ENCODE results near the gene MEIS1. TPM values are rescaled to one million over a fixed set of nuclear protein-coding genes. Genes with fewer than 3 reads are reported as not detected.

Gene MEIS1
- total and polyA plus RNA-seq, 2 donors (not counting 1 experiment from before 2014, with no cell fraction given) = 48.3 to 139 TPM

DNA sequence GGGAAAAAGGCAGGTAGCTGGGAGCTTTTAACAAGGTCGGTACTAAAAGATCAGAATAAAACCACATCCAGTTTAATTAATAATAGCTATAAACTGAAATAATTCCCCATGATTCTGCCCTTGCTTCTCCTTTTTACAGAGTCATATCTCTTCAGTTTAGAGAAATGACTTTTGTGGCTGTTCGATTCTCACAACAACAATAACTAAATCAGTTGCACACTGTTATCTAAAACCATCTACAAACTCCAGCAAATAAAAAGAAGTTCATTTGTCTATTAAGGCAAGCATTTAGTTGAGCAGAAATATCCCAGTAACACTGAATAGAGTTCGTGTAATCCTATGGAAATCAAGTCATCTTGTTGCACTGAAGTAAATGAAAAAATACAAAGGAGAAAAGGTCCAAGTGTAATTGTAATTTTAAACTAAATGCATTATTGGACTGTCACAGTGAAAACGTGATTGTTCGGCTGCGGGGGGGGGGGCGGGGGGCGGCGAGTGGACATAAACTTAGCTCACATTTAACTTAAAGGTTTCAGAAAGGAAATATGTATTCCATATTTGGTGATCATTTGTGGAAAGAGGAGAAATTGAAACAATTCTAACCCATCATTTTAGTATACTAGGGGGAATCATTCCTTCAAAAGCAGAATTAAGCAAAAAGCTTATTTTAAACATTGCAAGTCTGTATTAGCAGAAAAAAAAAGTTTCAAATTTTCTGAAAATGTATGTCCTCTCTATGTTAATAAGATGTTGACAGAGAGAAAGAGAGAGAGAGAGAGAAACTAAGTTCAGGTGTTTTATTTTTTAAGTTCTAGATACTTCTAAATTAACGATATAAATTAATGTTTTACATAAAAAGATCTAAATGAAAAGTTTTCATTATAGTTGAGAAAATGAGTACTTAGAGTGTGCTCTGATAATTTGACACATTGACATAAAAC, 144.5 kb downstream of the MEIS1 start:
- no peaks in the 10 kb centered on the region for H4K20me1 ChIP-seq (ENCODE audit: control insufficient read depth, extremely low read depth, insufficient read depth, low read length)
- H3K36me3 ChIP-seq (ENCODE audit: control insufficient read depth, insufficient read depth, low read length) = no peaks in the 10 kb centered on the region
- no peak overlapping the region for H2AFZ ChIP-seq (ENCODE audit: low read length)
- no peak for TF ChIP-seq EZH2 (IDR thresholded peaks at IDR 0.05; ENCODE audit: low read length, missing control alignments)
- no peaks in the 10 kb centered on the region for H3K27me3 ChIP-seq (ENCODE audit: control insufficient read depth, insufficient read depth, low read length)
- peaks cover 29% of the 10 kb centered on the region for H3K79me2 ChIP-seq (ENCODE audit: control insufficient read depth, insufficient read depth, low read length)
- H3K9me3 ChIP-seq (ENCODE audit: control insufficient read depth, insufficient read depth, low read depth, low read length) = no peaks in the 10 kb centered on the region
- H3K27ac ChIP-seq (ENCODE audit: insufficient read depth, low read length) = peak overlapping the region; percentile 91
- peak overlapping the region; percentile 99 for H3K4me2 ChIP-seq (ENCODE audit: extremely low read depth, insufficient read depth, low read length)
- peak overlapping the region; percentile 13 for H3K9ac ChIP-seq (ENCODE audit: insufficient read depth, low read length)
- H3K4me1 ChIP-seq (ENCODE audit: control insufficient read depth, extremely low read depth, insufficient read depth, low read length) = peaks cover 11% of the 10 kb centered on the region
- peak overlapping the region in 3 of 4 experiments; percentile 61 to 75 (median 65) for H3K4me3 ChIP-seq (replicated peaks in 1 of 4; ENCODE audit: control extremely low read depth in 1 of 4, insufficient read depth in 1 of 4, low read depth in 3 of 4, low read length in 4 of 4)
- DNase-seq (ENCODE audit: low read depth in 2 of 2) = peak in 1 of 2 donors; percentile 56

DNA sequence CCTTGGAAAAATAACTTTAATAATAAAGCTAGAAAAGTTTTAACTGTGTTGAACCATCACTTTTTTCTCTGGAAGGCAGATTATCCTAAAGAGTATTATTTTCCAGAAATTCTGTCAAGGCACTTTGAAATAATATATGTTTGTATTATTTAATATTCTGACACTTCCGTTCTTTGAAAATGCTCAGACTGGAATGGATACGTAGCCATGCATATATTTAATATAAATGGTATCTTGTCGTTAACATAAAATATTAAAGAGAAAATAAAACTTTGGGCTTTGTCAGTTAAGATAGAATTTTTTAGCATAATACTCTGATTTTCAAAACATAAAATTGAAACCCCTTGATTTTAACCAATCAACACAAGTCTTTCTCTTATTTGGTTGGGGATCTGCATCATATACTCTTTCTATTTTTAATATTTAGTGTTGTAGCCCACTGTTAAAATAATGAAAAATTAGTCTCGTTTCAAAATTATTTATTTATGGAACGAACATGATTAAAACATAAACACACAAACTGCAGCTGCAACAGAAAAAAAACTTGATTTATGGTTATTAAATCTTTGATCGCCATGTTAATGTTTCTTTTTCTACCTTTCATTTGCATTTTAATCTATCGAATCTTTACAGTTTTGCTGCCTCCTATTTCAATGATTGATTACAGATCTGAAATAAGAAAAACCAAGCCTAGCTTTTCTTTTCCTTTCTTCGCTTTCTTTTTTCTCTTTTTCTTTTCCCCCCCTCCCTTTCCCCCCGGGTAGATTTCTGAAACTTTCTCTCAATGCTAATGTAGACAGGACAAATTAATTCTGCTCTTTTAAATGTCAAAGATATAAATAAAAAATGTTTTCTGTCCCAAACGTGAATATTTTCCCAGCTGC, 145.5 kb downstream of the MEIS1 start:
- Histone ChIP-seq H3K4me3 (replicated peaks in 1 of 4; ENCODE audit: control extremely low read depth in 1 of 4, insufficient read depth in 1 of 4, low read depth in 3 of 4, low read length in 4 of 4) (peak overlapping the region; percentile 43 to 75 (median 63)), H4K20me1 (ENCODE audit: control insufficient read depth, extremely low read depth, insufficient read depth, low read length) (no peaks in the 10 kb centered on the region), H3K27ac (ENCODE audit: insufficient read depth, low read length) (peak overlapping the region; percentile 91), H3K9ac (ENCODE audit: insufficient read depth, low read length) (peak overlapping the region; percentile 73), H3K36me3 (ENCODE audit: control insufficient read depth, insufficient read depth, low read length) (no peaks in the 10 kb centered on the region), H3K4me2 (ENCODE audit: extremely low read depth, insufficient read depth, low read length) (peak overlapping the region; percentile 99), H3K4me1 (ENCODE audit: control insufficient read depth, extremely low read depth, insufficient read depth, low read length) (peaks cover 11% of the 10 kb centered on the region), H3K27me3 (ENCODE audit: control insufficient read depth, insufficient read depth, low read length) (no peaks in the 10 kb centered on the region), H3K9me3 (ENCODE audit: control insufficient read depth, insufficient read depth, low read depth, low read length) (no peaks in the 10 kb centered on the region), H2AFZ (ENCODE audit: low read length) (no peak overlapping the region), H3K79me2 (ENCODE audit: control insufficient read depth, insufficient read depth, low read length) (peaks cover 29% of the 10 kb centered on the region)
- no peak for TF ChIP-seq EZH2 (IDR thresholded peaks at IDR 0.05; ENCODE audit: low read length, missing control alignments)
- TF ChIP-seq, protein P1, sequence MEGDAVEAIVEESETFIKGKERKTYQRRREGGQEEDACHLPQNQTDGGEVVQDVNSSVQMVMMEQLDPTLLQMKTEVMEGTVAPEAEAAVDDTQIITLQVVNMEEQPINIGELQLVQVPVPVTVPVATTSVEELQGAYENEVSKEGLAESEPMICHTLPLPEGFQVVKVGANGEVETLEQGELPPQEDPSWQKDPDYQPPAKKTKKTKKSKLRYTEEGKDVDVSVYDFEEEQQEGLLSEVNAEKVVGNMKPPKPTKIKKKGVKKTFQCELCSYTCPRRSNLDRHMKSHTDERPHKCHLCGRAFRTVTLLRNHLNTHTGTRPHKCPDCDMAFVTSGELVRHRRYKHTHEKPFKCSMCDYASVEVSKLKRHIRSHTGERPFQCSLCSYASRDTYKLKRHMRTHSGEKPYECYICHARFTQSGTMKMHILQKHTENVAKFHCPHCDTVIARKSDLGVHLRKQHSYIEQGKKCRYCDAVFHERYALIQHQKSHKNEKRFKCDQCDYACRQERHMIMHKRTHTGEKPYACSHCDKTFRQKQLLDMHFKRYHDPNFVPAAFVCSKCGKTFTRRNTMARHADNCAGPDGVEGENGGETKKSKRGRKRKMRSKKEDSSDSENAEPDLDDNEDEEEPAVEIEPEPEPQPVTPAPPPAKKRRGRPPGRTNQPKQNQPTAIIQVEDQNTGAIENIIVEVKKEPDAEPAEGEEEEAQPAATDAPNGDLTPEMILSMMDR (conservative IDR thresholded peaks at IDR 0.05 in 1 of 2, IDR thresholded peaks at IDR 0.05 in 1 of 2; ENCODE audit: low read depth in 1 of 2, low read length in 2 of 2) = no peak
- peak in 1 of 2 donors; percentile 53 for DNase-seq (ENCODE audit: low read depth in 2 of 2)

DNA sequence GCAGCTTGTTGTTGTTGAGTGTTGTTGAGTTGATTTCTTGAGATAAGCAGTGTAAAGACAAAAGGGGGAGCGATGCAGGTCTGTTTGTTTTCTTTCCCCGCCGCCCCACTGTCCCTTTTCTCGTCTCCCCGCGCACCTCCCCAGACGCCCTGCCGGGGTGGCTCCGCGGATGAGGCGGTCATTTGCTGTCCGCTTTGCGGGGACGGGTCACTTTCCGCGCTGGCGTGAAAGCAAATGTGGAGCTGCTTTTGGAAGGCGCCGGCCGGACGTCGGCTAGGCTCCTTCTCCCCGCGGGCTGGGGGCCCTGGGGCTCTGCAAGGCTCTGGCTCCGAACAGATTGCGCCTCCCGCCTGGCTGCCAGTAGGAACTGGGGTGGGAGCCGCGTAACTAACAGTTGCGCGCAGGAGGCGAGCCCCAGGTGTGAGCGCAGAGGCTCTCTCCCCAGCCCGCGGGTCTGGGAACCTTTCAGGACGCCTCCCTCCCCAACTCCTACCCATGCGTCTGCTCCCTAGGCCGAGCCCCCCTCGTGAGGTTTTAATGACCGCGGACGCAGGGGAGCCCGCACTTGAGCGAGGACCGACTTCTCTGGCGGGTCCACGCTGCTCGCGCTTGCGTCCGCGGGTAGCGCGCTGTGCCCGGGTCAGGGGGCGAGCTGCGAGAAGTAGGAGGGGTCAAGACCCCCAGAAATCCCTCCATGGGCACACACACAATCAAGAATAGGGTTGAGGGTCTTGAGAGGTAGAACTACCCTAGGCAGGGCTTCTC, 146.6 kb downstream of the MEIS1 start:
- Histone ChIP-seq H4K20me1 (ENCODE audit: control insufficient read depth, extremely low read depth, insufficient read depth, low read length) (no peaks in the 10 kb centered on the region), H2AFZ (ENCODE audit: low read length) (peak overlapping the region; percentile 3), H3K4me3 (replicated peaks in 1 of 4; ENCODE audit: control extremely low read depth in 1 of 4, insufficient read depth in 1 of 4, low read depth in 3 of 4, low read length in 4 of 4) (peak overlapping the region; percentile 43 to 65 (median 62)), H3K9ac (ENCODE audit: insufficient read depth, low read length) (peak overlapping the region; percentile 73), H3K4me1 (ENCODE audit: control insufficient read depth, extremely low read depth, insufficient read depth, low read length) (peaks cover 11% of the 10 kb centered on the region), H3K79me2 (ENCODE audit: control insufficient read depth, insufficient read depth, low read length) (peaks cover 22% of the 10 kb centered on the region), H3K27me3 (ENCODE audit: control insufficient read depth, insufficient read depth, low read length) (no peaks in the 10 kb centered on the region), H3K36me3 (ENCODE audit: control insufficient read depth, insufficient read depth, low read length) (no peaks in the 10 kb centered on the region), H3K9me3 (ENCODE audit: control insufficient read depth, insufficient read depth, low read depth, low read length) (no peaks in the 10 kb centered on the region), H3K4me2 (ENCODE audit: extremely low read depth, insufficient read depth, low read length) (peak overlapping the region; percentile 99), H3K27ac (ENCODE audit: insufficient read depth, low read length) (peak overlapping the region; percentile 82)
- peak; percentile 43 to 70 for DNase-seq (ENCODE audit: low read depth in 2 of 2)
- TF ChIP-seq, protein P1 (conservative IDR thresholded peaks at IDR 0.05 in 1 of 2, IDR thresholded peaks at IDR 0.05 in 1 of 2; ENCODE audit: low read depth in 1 of 2, low read length in 2 of 2) = no peak
- no peak for TF ChIP-seq EZH2 (IDR thresholded peaks at IDR 0.05; ENCODE audit: low read length, missing control alignments)
